Eye (tissue), 1 donor: ENCODE data around the gene MARCKSL1.
A peak's percentile ranks its signal among the peaks of the same experiment; 100 is the strongest.

Source experiments
- DNase-seq: peaks from one replicate; pipeline ENCODE4 v3.0.0-alpha.2; 2015

MARCKSL1 gene

DNA sequence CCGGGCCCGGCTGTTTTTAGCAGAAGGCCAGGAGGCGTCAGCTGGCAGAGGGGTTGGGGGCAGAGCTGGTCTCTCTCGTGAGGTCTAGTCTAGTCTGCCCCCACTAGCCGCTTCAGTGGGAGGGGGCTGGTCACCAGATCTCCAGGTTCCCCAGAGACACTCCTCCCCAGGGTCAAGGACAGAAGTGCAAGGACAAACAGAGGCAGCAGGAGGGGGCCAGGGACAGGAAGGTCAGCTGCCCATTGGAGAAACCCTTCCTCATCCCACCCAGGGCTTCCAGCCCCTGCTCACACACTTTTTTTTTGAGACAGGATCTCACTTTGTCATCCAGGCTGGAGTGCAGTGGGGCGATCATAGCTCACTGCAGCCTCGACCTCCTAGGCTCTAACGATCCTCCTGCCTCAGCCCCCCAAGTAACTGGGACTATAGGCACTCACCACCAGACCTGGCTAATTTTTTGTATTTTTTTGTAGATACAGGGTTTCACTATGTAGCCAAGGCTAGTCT is 16.3 kb upstream of the MARCKSL1 start:
- no peak for DNase-seq

DNA sequence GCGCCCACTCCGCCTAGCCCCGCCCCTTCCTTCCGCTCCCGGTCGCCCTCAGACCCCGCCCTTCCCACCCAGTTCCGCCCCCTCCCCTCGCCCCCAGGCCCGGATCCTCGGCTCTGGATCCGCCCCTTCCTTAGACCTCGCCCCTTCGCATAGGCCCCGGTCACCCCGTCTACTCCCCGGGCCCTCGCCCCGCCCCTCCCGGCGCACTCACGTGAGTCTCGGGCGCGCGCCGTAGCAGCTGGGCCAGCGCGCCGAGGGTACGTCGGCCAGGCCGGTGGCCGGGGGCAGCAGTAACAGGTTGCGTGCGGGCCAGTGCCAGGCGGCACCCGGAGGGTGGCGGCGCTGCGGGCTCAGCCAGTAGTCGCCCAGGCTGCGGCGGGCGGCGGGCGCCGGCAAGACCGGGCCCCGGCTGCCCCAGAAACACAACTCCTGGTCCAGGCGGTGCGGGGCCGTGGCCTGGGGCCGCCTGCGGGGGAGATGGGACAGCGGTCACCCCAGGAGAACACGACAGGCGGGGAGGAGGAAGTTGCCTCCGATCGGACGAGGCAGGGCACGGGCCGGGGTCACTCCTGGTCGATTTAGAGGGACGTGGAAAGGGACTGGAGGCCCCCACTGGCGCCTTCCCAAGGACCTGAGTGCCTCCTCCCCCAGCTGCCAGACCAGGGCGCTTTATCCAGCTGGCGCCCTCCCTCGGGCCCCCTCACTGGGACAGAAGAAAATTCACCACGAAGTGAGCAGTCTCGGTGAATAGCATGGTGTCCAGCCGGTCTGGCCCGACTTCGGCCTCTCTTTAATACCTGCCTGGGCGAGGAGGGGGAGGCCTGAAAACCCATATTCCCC is 15.6 kb upstream of the MARCKSL1 start:
- peak; percentile 99 for DNase-seq

DNA sequence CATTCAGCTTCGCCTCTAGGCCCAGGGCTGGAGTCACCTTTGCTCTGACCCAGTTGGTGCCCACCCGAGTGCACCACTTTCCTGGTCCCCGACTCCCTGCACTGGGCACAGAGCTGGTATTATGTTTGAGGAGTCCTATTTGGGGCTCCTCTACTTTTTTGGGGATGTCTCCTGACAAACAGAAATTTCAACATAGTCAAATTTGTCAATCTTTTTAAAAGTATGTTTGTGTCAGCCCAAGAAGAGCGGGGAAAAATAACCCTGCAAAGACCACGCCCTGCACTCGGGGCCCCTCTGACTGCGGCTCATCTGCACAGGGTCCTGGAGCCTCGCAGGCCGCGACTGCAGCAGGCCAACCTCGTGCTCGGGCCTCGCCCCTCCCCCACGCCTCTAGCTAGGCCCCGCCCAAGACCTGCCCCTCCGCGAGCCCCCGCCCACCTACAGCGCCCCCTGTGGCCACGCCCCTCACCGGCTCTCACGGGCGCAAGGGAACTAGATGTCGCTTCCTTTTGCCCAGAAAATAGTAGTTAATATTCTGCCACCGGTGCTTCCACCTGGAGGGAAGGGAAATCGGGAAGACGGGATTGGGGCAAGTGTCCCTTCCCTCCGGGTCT is 14.9 kb upstream of the MARCKSL1 start:
- no peak for DNase-seq

DNA sequence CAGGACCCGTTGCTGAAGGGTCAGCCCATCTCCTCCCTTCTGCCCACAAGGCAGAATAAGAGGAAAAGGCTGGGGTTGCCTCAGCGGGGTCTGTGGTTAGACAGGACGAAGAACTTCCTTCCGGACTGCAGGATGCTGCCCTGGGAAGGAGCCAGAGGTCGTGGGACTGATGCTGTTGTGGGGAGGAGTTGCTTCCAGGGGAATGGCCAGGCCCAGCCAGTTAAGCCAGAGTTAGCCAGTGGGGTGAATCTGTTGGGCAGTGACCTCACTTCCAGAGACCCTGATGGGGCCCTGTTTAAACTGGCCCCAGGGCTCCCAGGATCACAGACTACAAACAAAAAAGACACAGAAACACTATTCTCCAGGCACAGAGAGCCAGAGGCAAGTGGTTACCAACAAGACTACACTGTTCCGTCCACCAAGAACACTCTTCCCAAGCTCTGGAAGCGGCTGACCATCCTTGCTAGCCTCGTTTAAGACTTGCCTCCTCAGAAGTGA is 13.2 kb upstream of the MARCKSL1 start:
- DNase-seq, result no peak

DNA sequence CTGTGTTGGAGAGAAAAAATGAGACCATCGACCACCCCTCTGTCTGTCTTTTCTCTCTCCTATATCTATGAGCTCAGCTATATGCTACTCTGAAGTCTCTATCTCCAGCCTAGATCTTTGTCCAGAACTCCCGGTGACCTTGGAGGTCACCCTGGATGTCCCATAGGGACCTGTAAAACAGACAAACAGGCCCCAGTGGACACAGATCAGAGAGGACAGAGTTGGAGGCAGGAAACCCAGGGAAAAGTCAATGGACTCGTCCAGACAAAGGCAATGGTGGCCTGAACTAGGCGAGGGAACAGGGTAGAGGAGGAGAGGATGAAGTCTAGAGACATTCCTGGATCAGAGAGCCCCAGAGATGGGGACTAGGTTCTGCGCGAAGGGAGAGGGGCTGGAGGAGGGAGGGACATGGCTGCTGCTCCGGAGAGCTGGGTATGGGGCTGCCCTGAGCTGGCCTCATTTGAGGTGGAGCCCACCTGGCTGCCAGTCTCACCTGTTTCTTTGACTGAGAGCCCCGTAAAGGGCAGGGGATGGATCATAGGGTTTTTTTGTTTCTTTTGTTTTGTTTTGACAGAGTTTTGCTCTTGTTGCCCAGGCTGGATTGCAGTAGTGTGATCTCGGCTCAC is 10.6 kb upstream of the MARCKSL1 start:
- DNase-seq, result no peak

DNA sequence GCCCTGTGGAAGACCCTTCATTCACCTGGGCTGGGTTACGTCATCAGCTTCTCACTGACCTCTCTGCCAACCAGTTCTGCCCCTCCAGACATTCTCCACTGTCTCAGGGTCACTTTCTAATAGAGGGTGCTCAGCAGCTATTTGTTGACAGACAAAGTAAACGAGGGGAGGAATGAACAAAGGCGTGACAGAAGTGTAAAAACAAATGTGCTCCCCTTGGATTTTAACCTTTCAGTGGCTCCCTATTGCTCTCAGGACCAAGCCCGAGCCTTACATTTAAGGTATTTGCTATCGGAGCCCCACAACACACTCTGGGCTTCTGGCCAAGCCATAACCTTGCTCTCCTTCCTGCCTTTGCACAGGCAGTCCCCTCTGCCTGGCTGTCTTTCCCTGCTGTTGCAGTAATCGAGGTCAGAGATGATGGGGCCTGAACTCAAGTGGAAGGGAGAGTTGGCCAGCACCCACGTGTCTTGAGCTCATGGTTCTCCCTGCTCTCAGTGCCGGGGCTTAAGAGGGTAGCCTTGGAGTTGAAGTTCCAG is 9.3 kb upstream of the MARCKSL1 start:
- no peak for DNase-seq

DNA sequence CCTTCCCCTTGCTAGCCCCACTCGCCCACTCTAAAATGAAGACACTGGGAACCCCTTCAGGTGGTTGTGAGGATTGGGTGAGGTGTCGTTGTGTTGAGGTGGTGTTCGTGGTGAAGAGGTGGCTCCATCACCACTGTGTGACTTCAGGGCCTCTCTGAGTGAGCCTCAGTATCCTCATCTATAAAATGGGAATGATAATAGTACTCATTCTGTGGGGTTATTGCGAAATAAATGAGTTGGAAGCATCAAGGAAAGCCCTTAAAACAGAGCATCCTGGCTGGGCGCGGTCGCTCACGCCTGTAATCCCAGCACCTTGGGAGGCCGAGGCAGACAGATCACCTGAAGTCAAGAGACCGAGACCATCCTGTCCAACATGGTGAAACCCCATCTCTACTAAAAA is 6.7 kb upstream of the MARCKSL1 start:
- DNase-seq, result no peak

DNA sequence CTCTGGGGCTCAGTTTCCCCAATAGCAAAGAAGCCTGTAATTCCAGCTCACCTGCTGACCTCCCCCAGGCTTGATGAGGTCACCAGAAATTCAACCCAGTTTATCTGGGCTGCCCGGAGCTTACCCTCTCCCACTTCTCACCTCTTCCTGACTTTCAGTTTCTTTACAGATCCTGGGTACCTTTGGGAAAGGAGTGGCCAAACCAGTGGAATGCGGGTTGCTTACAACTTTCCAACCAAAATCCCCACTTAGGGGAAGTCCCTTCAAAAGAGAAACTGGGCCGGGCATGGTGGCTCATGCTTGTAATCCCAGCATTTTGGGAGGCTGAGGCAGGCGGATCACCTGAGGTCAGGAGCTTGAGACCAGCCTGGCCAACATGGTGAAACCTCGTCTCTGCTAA is 5.9 kb upstream of the MARCKSL1 start:
- no peak for DNase-seq

DNA sequence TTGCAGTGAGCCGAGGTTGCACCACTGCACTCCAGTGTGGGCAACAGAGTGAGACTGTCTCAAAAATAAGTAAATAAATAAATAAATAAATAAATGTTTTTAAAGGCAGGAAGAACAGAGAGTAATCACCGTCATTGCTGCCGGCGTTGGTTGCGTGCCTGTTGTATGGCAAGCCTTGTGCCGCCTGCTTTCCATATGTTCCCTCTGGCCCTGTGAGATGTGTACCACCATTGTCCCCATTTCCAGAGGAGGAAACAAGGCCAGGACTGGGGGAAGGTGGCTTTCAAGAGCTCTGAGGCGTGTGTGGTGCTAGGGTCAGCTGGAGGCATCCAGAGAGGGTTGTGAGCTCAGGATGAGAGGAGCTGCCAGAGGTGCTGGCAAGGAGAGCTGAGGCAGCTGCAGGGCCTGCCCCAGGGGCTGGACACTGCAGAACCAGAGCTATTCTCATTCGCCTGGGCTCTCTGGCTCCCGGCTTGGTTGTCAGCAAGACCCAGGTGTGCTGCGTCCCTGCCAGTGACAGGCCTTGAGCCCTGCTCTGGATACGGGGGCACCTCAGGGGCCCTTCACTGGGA is 5.2 kb upstream of the MARCKSL1 start:
- no peak for DNase-seq

DNA sequence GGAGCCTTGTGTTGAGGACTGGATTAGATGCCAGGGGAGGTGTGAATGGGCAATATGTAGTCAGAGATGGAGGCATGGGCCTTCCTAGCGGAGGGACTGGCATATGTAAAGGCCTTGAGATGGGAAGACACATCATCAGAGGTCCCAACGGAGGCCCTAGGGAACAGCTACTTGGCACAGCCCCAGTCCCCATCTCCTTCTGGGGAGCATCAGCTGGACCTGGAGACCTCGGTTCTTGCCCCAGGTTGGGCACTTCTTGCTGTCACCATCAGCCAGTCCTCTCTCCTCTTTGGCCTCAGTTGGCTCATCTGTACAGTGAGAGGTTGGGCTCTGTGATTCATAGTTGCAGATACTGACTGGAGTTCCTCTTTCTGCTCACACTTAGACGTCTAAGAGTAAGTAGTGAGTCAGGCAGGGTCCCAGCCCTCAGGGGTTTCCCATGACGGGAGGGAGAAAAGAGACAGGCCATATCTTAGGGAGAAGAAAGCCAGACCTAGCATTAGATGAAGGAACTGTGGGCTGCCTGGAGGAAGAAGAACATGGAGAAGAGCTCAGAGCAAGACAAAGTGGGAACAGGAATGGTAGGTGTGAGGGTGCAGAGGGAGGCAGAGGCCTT is 3.4 kb upstream of the MARCKSL1 start:
- DNase-seq, result no peak

DNA sequence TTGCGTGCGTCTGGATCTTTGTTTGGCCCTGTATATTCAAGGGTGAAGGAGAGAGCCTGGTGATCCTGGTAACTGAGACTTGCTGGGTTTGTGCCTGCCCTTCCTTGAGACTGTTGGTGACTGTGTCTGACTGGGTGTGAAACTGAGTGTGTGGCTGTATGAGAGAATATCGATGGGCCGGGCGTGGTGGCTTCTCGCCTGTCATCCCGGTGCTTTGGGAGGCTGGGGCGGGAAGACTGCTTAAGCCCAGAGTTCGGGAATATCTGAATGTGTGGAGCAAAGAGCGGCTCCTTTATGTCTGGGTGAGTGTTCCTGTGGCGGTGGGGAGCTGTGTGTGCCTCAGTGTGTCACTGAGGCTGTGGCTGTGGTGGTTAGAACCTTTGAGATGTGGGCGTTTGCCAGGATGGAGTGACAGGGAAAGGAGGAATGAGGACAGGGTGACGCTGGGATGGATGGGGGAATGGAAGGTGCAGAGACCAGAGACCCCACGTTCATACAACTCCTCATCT is 2.7 kb upstream of the MARCKSL1 start:
- no peak for DNase-seq

DNA sequence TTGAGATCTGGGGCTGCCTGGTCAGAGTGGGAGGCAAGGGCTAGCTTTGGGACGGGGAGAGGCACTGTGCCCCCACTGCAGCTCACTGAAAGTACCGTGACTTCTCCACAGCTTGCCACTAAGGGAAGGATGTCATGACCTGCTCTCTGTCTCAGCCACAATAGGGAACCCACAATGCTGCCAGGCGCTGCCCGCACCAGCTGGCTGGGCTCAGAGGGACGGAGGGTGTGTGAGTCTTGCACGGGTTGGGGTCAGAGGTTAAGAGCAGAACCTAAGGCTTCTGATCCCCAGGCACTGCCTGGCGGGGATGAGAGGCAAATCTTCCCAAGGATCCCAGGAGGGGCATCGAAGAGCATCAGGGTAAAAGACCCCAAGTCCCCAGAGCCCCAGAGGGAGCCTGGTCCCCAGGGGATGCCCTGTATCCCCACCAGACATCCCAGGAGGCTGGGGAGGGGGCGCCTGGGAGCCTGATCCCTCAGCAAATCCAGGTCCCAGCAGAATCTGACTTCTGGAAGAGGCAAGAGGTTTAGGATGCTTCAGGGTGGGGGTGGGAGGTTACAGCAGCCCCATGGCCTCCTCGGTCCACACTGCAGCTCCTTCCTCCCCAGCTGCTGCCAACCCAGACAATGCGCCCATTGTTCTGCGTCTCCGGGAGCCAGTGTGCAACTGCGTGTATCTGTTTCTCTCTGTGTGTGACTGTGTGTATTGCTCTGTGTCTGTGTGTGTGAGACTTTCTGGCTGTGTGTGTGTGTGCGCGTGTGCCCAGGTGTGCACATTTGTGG is 2.0 kb upstream of the MARCKSL1 start:
- peak; percentile 83 for DNase-seq

DNA sequence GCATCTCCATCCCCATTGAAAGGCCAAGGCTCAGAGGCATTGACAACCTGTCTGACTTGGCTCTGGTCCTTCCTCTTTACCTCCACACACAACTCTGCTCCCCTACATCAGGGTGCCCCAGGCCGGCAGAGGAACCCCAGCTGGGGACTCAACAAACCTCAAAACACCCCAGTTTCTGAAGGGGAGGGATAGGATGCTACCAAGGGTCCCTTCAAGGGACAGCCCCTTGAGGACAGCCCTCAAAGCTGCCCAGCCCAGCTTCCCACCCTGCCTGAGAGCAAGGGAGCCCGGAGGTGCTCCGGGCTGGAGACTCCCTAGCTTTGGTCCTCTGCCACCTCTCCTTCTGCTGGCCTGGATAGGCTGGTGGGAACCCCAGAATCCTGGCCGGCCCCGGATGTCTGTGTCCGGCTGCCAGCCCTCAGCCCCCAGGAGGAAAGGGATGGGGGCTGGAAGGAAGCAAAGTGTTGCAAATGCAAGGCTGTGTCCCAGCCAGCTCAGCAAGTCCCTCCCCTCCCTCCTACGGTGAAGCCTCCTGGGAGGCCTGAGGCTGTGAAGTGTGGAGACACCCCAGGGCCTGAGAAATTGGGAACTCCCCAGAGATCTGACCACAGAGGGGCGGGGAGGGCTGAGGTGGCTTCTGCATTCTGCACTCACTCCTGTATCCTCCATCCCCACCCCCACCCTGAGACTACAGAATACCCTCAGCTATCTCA is 1.1 kb upstream of the MARCKSL1 start:
- DNase-seq, result no peak

DNA sequence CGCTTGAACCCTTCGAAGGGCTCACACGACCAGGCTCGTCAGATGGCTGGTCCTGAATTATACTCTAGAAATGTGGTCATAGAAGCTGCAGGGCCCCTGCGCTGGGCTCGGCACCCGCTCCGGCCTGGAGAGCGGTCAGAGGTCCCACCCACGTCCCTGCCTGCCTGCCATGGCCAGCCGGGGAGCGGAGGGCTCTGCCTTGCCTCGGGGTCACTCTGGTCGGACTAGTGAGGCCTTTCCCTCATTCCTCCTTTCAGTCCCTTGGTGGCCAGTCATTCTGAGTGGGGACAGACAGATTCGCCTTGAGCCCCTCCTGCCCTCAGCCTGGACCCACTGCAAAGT is 529 bp upstream of the MARCKSL1 start:
- DNase-seq, result no peak

DNA sequence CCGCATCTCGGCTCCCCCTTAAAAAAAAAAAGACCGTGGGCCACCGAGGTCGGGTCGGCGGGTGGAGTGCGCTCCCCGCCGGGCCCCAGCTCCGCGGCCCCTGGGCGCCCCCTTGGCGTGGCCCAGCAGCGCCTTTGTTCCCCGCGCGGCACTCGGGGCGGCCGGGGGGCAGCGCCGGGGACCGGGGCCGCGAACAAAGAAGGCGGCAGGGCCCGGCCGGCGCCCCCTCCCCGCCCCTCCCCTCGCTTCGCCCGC is 571 bp downstream of the MARCKSL1 start:
- DNase-seq, result no peak

DNA sequence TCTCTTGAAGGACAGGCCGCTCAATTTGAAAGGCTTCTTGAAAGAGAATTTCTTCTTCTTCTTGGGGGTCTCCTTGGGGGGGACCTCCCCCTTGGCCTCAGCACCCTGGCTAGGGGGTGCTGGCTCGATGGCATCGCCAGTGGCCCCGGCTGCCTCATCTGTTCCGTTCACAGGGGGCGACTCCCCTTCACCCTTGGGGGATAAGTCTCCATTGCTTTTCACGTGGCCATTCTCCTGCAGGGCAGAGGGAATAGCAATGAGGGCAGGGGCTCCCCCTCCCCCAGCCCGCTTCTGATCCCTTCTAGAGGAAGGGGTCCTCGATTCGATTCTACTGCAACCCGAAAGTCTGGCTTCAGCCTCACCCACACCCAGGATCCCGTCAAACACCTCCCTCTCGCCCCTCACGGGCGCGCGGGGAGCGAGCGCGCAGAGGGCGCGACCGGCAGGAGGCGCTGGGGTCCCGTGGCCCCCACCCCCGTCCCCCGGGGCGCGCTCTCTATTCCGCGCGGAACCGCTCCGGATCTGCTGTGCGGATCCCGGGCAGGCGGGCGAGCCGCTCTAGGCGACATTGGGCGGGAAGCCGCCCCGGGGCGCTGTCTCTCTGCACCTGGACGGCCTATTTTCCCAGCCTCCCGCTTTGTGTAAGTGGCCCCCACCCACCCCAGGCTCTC is 1.0 kb downstream of the MARCKSL1 start:
- peak; percentile 83 for DNase-seq

DNA sequence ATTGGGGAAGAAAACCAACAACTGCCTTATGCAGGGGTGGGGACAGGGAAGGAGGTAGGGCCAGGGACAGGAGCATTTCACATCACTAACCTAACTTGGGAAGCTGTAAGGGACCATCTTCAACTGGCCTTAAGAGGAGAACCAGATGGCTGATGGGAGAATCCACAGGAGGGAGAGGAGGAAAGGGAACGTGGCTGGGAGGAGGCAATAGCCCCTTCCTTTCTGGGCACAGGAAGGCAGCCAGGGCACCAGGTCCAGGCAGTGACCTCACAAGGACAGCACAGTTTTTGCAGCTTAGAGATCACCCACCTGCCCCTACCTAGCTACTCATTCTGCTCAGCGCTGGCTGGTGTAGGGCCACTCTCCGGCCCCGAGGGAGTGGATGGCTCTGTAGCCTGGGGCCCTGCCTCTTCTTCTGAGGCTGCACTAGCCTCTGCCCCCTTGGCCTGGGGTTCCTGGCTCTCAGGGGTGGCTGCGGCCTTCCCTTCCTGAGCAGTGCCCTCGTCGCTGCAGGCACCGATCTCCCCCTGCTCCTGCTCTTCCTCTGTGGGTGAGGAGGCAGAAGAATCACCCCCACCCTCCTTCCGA is 1.7 kb downstream of the MARCKSL1 start:
- peak; percentile 33 for DNase-seq

DNA sequence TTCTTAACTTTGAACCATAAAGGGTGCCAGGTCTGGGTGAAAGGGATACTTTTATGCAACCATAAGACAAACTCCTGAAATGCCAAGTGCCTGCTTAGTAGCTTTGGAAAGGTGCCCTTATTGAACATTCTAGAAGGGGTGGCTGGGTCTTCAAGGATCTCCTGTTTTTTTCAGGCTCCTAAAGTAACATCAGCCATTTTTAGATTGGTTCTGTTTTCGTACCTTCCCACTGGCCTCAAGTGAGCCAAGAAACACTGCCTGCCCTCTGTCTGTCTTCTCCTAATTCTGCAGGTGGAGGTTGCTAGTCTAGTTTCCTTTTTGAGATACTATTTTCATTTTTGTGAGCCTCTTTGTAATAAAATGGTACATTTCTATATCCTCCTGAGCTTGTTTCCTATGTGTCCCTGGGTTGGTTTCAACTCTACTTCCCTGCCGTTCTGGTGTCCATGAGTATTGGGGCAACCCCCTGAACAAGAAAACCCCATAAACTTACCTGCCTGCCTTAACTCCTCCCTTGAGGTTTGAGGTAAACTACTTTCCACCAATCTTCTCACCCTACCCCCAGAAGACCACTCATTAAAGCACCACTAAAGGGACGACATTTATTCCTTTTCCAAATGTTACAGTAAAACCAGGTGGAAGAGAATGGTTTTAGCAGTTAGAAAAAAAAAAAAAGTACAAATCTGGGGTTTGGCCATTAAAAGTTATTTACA is 2.6 kb downstream of the MARCKSL1 start:
- DNase-seq, result no peak

DNA sequence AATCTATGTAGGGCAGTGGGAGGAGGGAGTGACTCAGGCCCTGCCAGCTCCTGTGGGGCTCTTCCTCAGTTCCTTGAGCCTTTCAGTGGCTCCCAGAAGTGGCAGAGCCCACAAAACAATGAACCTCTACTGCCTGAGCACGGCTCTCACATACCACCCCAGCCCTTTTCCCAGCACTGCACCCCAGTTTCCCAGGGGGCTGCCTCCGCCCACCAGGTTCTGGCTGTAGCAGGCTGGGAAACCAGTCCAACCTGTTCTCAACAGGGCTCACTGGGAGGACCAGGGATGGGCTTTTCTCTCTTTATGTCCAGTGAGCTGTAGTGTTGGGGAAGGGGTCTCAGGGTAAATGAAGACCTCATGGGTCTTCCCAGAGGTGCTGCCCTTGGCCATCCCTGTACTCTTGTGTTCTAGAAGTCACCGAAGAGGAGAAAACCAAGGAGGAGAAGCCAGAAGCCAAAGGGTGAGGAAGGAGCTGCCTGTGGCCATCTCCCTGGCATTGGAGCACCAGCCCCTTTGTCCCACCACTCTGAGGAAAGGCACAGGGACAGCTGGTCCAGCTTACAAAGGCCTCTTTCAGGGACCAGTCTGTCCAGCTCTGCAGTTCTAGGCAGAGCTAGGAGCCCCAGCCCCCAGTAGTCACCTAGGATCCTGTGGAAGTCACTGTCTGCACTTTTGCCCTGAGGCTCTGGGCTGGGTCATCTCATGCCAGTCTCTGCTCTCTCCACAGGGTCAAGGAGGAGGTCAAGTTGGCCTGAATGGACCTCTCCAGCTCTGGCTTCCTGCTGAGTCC is 3.5 kb downstream of the MARCKSL1 start:
- peak; percentile 32 for DNase-seq
